Calu3 (cell line): ENCODE data around the gene ENDOD1. TPM values are rescaled to one million over a fixed set of nuclear protein-coding genes. Genes with fewer than 3 reads are reported as not detected.

Source experiments
- BruUV-seq: library from RNA; stranded (reverse); fragments of 400-500 nt; replicated peaks from 2 replicates; lab custom pipeline; 2021; lab: Mats Ljungman, UMichigan
- CTCF ChIA-PET: fragments of 300-600 bp; sonication (Branson Sonifier 250); formaldehyde crosslinking; loops from one replicate; lab custom pipeline; 2022; ENCODE audit warnings: antibody characterized with exemption; lab: Charles Lee
- DNase-seq: peaks from one replicate; pipeline ENCODE4 v3.0.0; 2022
- H3K27ac Mint-ChIP-seq: one replicate; pipeline ENCODE4 v1.8.0; 2022; ENCODE audit warnings: mixed read lengths; ENCODE audit not compliant: unreplicated experiment
- H3K27me3 Mint-ChIP-seq: one replicate; pipeline ENCODE4 v1.8.0; 2022; ENCODE audit warnings: mixed read lengths; ENCODE audit not compliant: unreplicated experiment
- H3K36me3 Mint-ChIP-seq: one replicate; pipeline ENCODE4 v1.8.0; 2022; ENCODE audit warnings: mild to moderate bottlenecking, moderate library complexity, mixed read lengths; ENCODE audit not compliant: insufficient read depth, unreplicated experiment
- H3K4me1 Mint-ChIP-seq: one replicate; pipeline ENCODE4 v1.8.0; 2022; ENCODE audit warnings: mild to moderate bottlenecking, low read depth, mixed read lengths; ENCODE audit not compliant: unreplicated experiment
- H3K4me3 Mint-ChIP-seq: one replicate; pipeline ENCODE4 v1.8.0; 2022; ENCODE audit warnings: mild to moderate bottlenecking, low read depth, moderate library complexity, mixed read lengths; ENCODE audit not compliant: unreplicated experiment
- H3K9me3 Mint-ChIP-seq: one replicate; pipeline ENCODE4 v1.8.0; 2022; ENCODE audit warnings: low read depth, mixed read lengths; ENCODE audit not compliant: unreplicated experiment
- CTCF ChIP-seq: fragments of 200-600 bp; IDR thresholded peaks from one replicate; pipeline ENCODE4 v1.8.0; 2022; ENCODE audit warnings: antibody characterized with exemption; ENCODE audit not compliant: unreplicated experiment
- intact Hi-C: fragments of 100-400 bp; cut with micrococcal nuclease; formaldehyde crosslinking; loops from one replicate; pipeline ENCODE4 v1.10.0; 2022; ENCODE audit not compliant: unreplicated experiment
- total RNA-seq: library from RNA; stranded (reverse); gene quantifications from 2 replicates; pipeline ENCODE4 v1.2.3, GENCODE V29; 2022

ENDOD1 gene
- total RNA-seq, 1 experiment from 2014 or later = 29.4 TPM

- no peak for DNase-seq
- no TSS peak for BruUV-seq
- H3K36me3 Mint-ChIP-seq = no peaks in the 10 kb centered on the region
- H3K27ac Mint-ChIP-seq = no peak overlapping the region
- TF ChIP-seq CTCF = no peak
- peaks cover 22% of the 10 kb centered on the region for H3K4me1 Mint-ChIP-seq
- no peak overlapping the region for H3K4me3 Mint-ChIP-seq
- intact Hi-C loops = no loop called here
- H3K9me3 Mint-ChIP-seq = no peaks in the 10 kb centered on the region
- CTCF ChIA-PET = no interaction called here
- H3K27me3 Mint-ChIP-seq = no peaks in the 10 kb centered on the region
Observed at GRCh38 chr11:95082576-95083001, 7.1 kb upstream of the ENDOD1 start.

GRCh38 chr11:95084509-95084908 is 5.1 kb upstream of the ENDOD1 start:
- CTCF ChIA-PET = interaction anchor here (1.3 to 1.8 kb wide), 4 partner anchors 8 to 18 kb away, joined by 4 to 5 read pairs (median 4); partner anchors contain the start of gene SRSF8
- BruUV-seq = no TSS peak
- no peak for DNase-seq
- no peak overlapping the region for H3K4me3 Mint-ChIP-seq
- H3K4me1 Mint-ChIP-seq = peaks cover 33% of the 10 kb centered on the region
- H3K36me3 Mint-ChIP-seq = peaks cover 11% of the 10 kb centered on the region
- no peak for TF ChIP-seq CTCF
- H3K27ac Mint-ChIP-seq = peak overlapping the region; percentile 56
- no peaks in the 10 kb centered on the region for H3K9me3 Mint-ChIP-seq
- intact Hi-C loops = no loop called here
- no peaks in the 10 kb centered on the region for H3K27me3 Mint-ChIP-seq

- Mint-ChIP-seq H3K27ac (peak overlapping the region; percentile 56), H3K4me1 (peaks cover 33% of the 10 kb centered on the region), H3K27me3 (no peaks in the 10 kb centered on the region), H3K4me3 (no peak overlapping the region), H3K36me3 (peaks cover 18% of the 10 kb centered on the region), H3K9me3 (no peaks in the 10 kb centered on the region)
- no peak for DNase-seq
- intact Hi-C loops = no loop called here
- CTCF ChIA-PET = interaction anchor here (0.7 to 1.8 kb wide), 6 partner anchors 8 to 23 kb away, joined by 3 to 5 read pairs (median 4); partner anchors contain the start of gene SRSF8
- BruUV-seq = no TSS peak
- no peak for TF ChIP-seq CTCF
Observed at GRCh38 chr11:95085117-95085816, 4.4 kb upstream of the ENDOD1 start.

- intact Hi-C loops = no loop called here
- H3K27ac Mint-ChIP-seq = peak overlapping the region; percentile 56
Observed at GRCh38 chr11:95086151-95086550, 3.5 kb upstream of the ENDOD1 start.

More at GRCh38 chr11:95086151-95086550, 3.5 kb upstream of the ENDOD1 start:
- no peaks in the 10 kb centered on the region for H3K9me3 Mint-ChIP-seq
- CTCF ChIA-PET = interaction anchor here (0.6 to 1.8 kb wide), 4 partner anchors 9 to 953 kb away, joined by 3 to 6 read pairs (median 5); no protein-coding TSS in a partner anchor
- DNase-seq = no peak
- H3K4me3 Mint-ChIP-seq = no peak overlapping the region
- peaks cover 27% of the 10 kb centered on the region for H3K36me3 Mint-ChIP-seq
- H3K4me1 Mint-ChIP-seq = peaks cover 39% of the 10 kb centered on the region
- no peak for TF ChIP-seq CTCF
- H3K27me3 Mint-ChIP-seq = no peaks in the 10 kb centered on the region
- no TSS peak for BruUV-seq
